Stomach (tissue), 4 donors: ENCODE data around the gene TMPRSS11B.

Experiments
- POLR2AphosphoS5 ChIP-seq, 3 donors: sonication (generic); formaldehyde crosslinking; IDR thresholded peaks; one replicate each; pipeline ENCODE4 v1.6.1; 2016; ENCODE audit warnings: antibody characterized with exemption in 3 of 3
- TF ChIP-seq, protein P1 (sequence below), 7 experiments: fragments of 450-650 bp in 4 of 7; fragments of 200-600 bp in 3 of 7; sonication (generic) in 3 of 7; IDR thresholded peaks; one replicate each; pipeline ENCODE4 v1.5.1; 2016 to 2019; ENCODE audit warnings: antibody characterized with exemption in 7 of 7, control low read depth in 2 of 7, mild to moderate bottlenecking in 1 of 7

DNA sequence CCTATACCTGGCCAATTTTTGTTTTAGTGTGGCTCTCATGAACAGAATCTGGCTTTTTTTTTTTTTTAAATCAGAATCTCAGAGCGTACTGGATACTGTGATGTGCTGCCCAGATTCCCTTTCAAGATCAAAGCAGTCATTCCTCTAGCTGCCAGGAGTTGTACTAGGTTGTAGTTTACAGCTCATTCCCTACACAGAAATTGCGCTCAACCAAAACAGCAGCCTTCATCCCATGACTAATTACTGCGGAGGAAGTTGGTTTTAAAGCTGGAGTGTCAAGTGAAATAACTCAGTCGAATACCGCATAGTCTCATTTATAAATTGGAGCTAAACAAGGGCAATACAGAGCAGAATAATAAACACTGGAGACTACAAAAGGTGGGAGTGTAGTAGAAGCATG lies 12.2 kb upstream of the TMPRSS11B start:
- TF ChIP-seq, protein P1, sequence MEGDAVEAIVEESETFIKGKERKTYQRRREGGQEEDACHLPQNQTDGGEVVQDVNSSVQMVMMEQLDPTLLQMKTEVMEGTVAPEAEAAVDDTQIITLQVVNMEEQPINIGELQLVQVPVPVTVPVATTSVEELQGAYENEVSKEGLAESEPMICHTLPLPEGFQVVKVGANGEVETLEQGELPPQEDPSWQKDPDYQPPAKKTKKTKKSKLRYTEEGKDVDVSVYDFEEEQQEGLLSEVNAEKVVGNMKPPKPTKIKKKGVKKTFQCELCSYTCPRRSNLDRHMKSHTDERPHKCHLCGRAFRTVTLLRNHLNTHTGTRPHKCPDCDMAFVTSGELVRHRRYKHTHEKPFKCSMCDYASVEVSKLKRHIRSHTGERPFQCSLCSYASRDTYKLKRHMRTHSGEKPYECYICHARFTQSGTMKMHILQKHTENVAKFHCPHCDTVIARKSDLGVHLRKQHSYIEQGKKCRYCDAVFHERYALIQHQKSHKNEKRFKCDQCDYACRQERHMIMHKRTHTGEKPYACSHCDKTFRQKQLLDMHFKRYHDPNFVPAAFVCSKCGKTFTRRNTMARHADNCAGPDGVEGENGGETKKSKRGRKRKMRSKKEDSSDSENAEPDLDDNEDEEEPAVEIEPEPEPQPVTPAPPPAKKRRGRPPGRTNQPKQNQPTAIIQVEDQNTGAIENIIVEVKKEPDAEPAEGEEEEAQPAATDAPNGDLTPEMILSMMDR (IDR thresholded peaks at IDR 0.05), result no peak
- no peak for TF ChIP-seq POLR2AphosphoS5 (IDR thresholded peaks at IDR 0.05)
